Measurements from ENCODE around the gene CXCR6.

Gene CXCR6

GRCh38 chr3:45960289-45960688, 17.0 kb downstream of the CXCR6 start:
- no peak overlapping the region for H3K4me3 ChIP-seq (ENCODE audit: low read depth in 1 of 2, low read length in 2 of 2)
- H3K4me1 ChIP-seq (ENCODE audit: control insufficient read depth in 1 of 2, insufficient read depth in 2 of 2, low read length in 2 of 2) = no peaks in the 10 kb centered on the region
- H3K27me3 ChIP-seq (ENCODE audit: low read depth, low read length) = no peaks in the 10 kb centered on the region
- H3K27ac ChIP-seq (ENCODE audit: low read length) = no peak overlapping the region
- H3K36me3 ChIP-seq (ENCODE audit: control insufficient read depth in 1 of 2, insufficient read depth in 2 of 2, low read length in 2 of 2) = peaks cover 80 to 89% of the 10 kb centered on the region in 2 donors
- no peaks in the 10 kb centered on the region for H3K9me3 ChIP-seq (ENCODE audit: control insufficient read depth in 1 of 2, low read length in 2 of 2)

GRCh38 chr3:45962033-45962432, 18.8 kb downstream of the CXCR6 start:
- H3K9me3 ChIP-seq (ENCODE audit: control insufficient read depth in 1 of 2, low read length in 2 of 2) = no peaks in the 10 kb centered on the region
- H3K27me3 ChIP-seq (ENCODE audit: low read depth, low read length) = no peaks in the 10 kb centered on the region
- no peak overlapping the region for H3K4me3 ChIP-seq (ENCODE audit: low read depth in 1 of 2, low read length in 2 of 2)
- peaks cover 0 to 5% of the 10 kb centered on the region in 2 donors for H3K4me1 ChIP-seq (ENCODE audit: control insufficient read depth in 1 of 2, insufficient read depth in 2 of 2, low read length in 2 of 2)
- H3K36me3 ChIP-seq (ENCODE audit: control insufficient read depth in 1 of 2, insufficient read depth in 2 of 2, low read length in 2 of 2) = peaks cover 84 to 95% of the 10 kb centered on the region in 2 donors
- no peak overlapping the region for H3K27ac ChIP-seq (ENCODE audit: low read length)

- Histone ChIP-seq H3K27me3 (ENCODE audit: low read depth, low read length) (no peaks in the 10 kb centered on the region), H3K4me1 (ENCODE audit: control insufficient read depth in 1 of 2, insufficient read depth in 2 of 2, low read length in 2 of 2) (peaks cover 0 to 9% of the 10 kb centered on the region in 2 donors), H3K36me3 (ENCODE audit: control insufficient read depth in 1 of 2, insufficient read depth in 2 of 2, low read length in 2 of 2) (peaks cover 77 to 89% of the 10 kb centered on the region in 2 donors), H3K27ac (ENCODE audit: low read length) (no peak overlapping the region), H3K9me3 (ENCODE audit: control insufficient read depth in 1 of 2, low read length in 2 of 2) (no peaks in the 10 kb centered on the region), H3K4me3 (ENCODE audit: low read depth in 1 of 2, low read length in 2 of 2) (no peak overlapping the region)
Measured at GRCh38 chr3:45964139-45964538, 20.9 kb downstream of the CXCR6 start.

- peaks cover 70 to 88% of the 10 kb centered on the region in 2 donors for H3K36me3 ChIP-seq (ENCODE audit: control insufficient read depth in 1 of 2, insufficient read depth in 2 of 2, low read length in 2 of 2)
- peaks cover 0 to 9% of the 10 kb centered on the region in 2 donors for H3K4me1 ChIP-seq (ENCODE audit: control insufficient read depth in 1 of 2, insufficient read depth in 2 of 2, low read length in 2 of 2)
- H3K27ac ChIP-seq (ENCODE audit: low read length) = no peak overlapping the region
- H3K9me3 ChIP-seq (ENCODE audit: control insufficient read depth in 1 of 2, low read length in 2 of 2) = no peaks in the 10 kb centered on the region
- H3K4me3 ChIP-seq (ENCODE audit: low read depth in 1 of 2, low read length in 2 of 2) = no peak overlapping the region
- H3K27me3 ChIP-seq (ENCODE audit: low read depth, low read length) = no peaks in the 10 kb centered on the region
Measured at GRCh38 chr3:45965253-45965652, 22.0 kb downstream of the CXCR6 start.

DNA sequence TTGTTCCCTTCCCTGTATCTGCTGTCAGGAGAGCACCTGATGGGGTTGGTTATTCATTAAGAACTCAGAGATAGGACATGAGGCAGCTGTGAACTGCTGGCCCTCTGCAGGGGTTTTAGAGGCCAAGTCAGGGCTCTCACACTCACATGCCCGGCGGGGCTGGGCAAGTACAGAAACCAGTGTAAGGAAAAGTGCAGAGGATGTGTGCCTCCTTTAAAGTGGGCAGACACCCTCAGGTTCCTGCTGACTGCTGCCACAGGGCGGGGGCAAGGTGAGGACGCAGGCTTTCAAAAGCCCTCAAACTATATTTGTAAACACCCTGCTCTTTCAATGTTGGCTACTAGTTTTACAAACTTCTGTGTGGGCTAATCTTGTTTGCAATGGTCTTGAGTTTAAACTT, 22.4 kb downstream of the CXCR6 start:
- Histone ChIP-seq H3K4me1 (ENCODE audit: control insufficient read depth in 1 of 2, insufficient read depth in 2 of 2, low read length in 2 of 2) (peaks cover 0 to 9% of the 10 kb centered on the region in 2 donors), H3K27ac (ENCODE audit: low read length) (no peak overlapping the region), H3K9me3 (ENCODE audit: control insufficient read depth in 1 of 2, low read length in 2 of 2) (no peaks in the 10 kb centered on the region), H3K4me3 (ENCODE audit: low read depth in 1 of 2, low read length in 2 of 2) (no peak overlapping the region), H3K36me3 (ENCODE audit: control insufficient read depth in 1 of 2, insufficient read depth in 2 of 2, low read length in 2 of 2) (peaks cover 66 to 87% of the 10 kb centered on the region in 2 donors), H3K27me3 (ENCODE audit: low read depth, low read length) (no peaks in the 10 kb centered on the region)

GRCh38 chr3:45966371-45966791, 23.1 kb downstream of the CXCR6 start:
- peaks cover 60 to 79% of the 10 kb centered on the region in 2 donors for H3K36me3 ChIP-seq (ENCODE audit: control insufficient read depth in 1 of 2, insufficient read depth in 2 of 2, low read length in 2 of 2)
- H3K27ac ChIP-seq (ENCODE audit: low read length) = no peak overlapping the region
- H3K4me1 ChIP-seq (ENCODE audit: control insufficient read depth in 1 of 2, insufficient read depth in 2 of 2, low read length in 2 of 2) = peaks cover 0 to 9% of the 10 kb centered on the region in 2 donors
- no peaks in the 10 kb centered on the region for H3K27me3 ChIP-seq (ENCODE audit: low read depth, low read length)
- no peak overlapping the region for H3K4me3 ChIP-seq (ENCODE audit: low read depth in 1 of 2, low read length in 2 of 2)
- no peaks in the 10 kb centered on the region for H3K9me3 ChIP-seq (ENCODE audit: control insufficient read depth in 1 of 2, low read length in 2 of 2)

DNA sequence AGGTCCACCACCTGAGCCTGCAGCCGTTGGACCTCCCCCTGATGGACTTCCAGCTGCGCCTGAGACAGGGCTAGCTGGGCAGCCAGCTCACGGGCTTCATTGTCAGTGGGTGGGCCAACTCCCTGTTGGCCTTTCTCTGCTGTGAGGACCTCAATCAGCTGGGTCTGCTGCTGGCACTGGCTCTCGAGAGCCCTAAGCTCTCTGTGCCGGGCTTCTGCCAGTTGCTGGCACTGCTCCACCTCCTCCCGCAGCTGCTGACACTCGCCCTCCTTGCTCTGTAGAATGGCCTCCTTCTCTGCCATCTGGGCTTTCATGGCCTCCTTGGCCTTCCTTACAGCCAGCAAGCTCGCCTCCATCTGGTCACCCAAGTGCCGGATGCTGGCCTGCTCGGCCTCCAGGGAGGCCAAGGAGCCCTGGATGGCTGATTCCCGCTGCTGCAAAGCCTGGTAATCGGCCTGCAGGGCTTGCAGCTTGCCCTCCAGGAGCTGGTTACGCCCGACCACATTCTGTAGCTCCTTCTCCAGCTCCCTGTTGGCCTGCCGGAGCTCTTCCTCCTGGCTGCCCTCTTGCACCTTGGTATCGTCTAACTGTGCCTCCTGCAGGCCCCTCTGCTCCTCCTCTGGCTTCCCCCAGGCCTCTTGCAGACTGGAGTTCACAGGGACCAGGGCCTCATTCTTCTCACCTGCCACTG, 23.8 kb downstream of the CXCR6 start:
- peaks cover 57 to 72% of the 10 kb centered on the region in 2 donors for H3K36me3 ChIP-seq (ENCODE audit: control insufficient read depth in 1 of 2, insufficient read depth in 2 of 2, low read length in 2 of 2)

GRCh38 chr3:45967724-45968123, 24.5 kb downstream of the CXCR6 start:
- no peaks in the 10 kb centered on the region for H3K27me3 ChIP-seq (ENCODE audit: low read depth, low read length)
- H3K27ac ChIP-seq (ENCODE audit: low read length) = no peak overlapping the region
- peaks cover 52 to 71% of the 10 kb centered on the region in 2 donors for H3K36me3 ChIP-seq (ENCODE audit: control insufficient read depth in 1 of 2, insufficient read depth in 2 of 2, low read length in 2 of 2)
- H3K9me3 ChIP-seq (ENCODE audit: control insufficient read depth in 1 of 2, low read length in 2 of 2) = no peaks in the 10 kb centered on the region
- H3K4me1 ChIP-seq (ENCODE audit: control insufficient read depth in 1 of 2, insufficient read depth in 2 of 2, low read length in 2 of 2) = peaks cover 0 to 9% of the 10 kb centered on the region in 2 donors
- no peak overlapping the region for H3K4me3 ChIP-seq (ENCODE audit: low read depth in 1 of 2, low read length in 2 of 2)

More for the DNA sequence above, 23.8 kb downstream of the CXCR6 start:
- Histone ChIP-seq H3K4me3 (ENCODE audit: low read depth in 1 of 2, low read length in 2 of 2) (no peak overlapping the region), H3K27me3 (ENCODE audit: low read depth, low read length) (no peaks in the 10 kb centered on the region), H3K4me1 (ENCODE audit: control insufficient read depth in 1 of 2, insufficient read depth in 2 of 2, low read length in 2 of 2) (peaks cover 0 to 9% of the 10 kb centered on the region in 2 donors), H3K27ac (ENCODE audit: low read length) (no peak overlapping the region), H3K9me3 (ENCODE audit: control insufficient read depth in 1 of 2, low read length in 2 of 2) (no peaks in the 10 kb centered on the region)

GRCh38 chr3:45968149-45968548, 24.9 kb downstream of the CXCR6 start:
- H3K9me3 ChIP-seq (ENCODE audit: control insufficient read depth in 1 of 2, low read length in 2 of 2) = no peaks in the 10 kb centered on the region
- peaks cover 52 to 71% of the 10 kb centered on the region in 2 donors for H3K36me3 ChIP-seq (ENCODE audit: control insufficient read depth in 1 of 2, insufficient read depth in 2 of 2, low read length in 2 of 2)
- H3K4me3 ChIP-seq (ENCODE audit: low read depth in 1 of 2, low read length in 2 of 2) = no peak overlapping the region
- no peaks in the 10 kb centered on the region for H3K27me3 ChIP-seq (ENCODE audit: low read depth, low read length)
- no peak overlapping the region for H3K27ac ChIP-seq (ENCODE audit: low read length)
- peaks cover 0 to 9% of the 10 kb centered on the region in 2 donors for H3K4me1 ChIP-seq (ENCODE audit: control insufficient read depth in 1 of 2, insufficient read depth in 2 of 2, low read length in 2 of 2)

GRCh38 chr3:45968706-45969105, 25.4 kb downstream of the CXCR6 start:
- H3K4me3 ChIP-seq (ENCODE audit: low read depth in 1 of 2, low read length in 2 of 2) = no peak overlapping the region
- no peaks in the 10 kb centered on the region for H3K9me3 ChIP-seq (ENCODE audit: control insufficient read depth in 1 of 2, low read length in 2 of 2)
- H3K27ac ChIP-seq (ENCODE audit: low read length) = no peak overlapping the region
- H3K27me3 ChIP-seq (ENCODE audit: low read depth, low read length) = no peaks in the 10 kb centered on the region
- H3K4me1 ChIP-seq (ENCODE audit: control insufficient read depth in 1 of 2, insufficient read depth in 2 of 2, low read length in 2 of 2) = peaks cover 0 to 9% of the 10 kb centered on the region in 2 donors
- H3K36me3 ChIP-seq (ENCODE audit: control insufficient read depth in 1 of 2, insufficient read depth in 2 of 2, low read length in 2 of 2) = peaks cover 47 to 67% of the 10 kb centered on the region in 2 donors

DNA sequence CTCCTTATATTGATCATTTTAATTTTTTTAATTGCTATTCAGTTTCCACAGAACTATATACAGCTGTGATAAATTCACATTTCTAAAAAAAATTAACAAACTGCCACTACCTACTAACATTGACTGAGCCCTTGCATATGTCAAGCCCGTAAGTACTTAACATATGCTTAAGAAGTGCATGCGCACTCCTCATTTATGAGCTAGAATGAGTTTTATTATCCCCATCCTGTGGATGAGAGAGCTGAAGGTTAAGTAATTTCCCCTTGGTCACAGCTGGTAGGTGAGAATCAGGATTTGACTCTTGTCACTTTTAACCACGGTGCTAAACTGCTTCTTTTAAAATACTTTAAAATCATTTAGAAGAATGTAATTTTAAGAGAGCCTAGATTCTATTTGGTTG, 25.9 kb downstream of the CXCR6 start:
- Histone ChIP-seq H3K36me3 (ENCODE audit: control insufficient read depth in 1 of 2, insufficient read depth in 2 of 2, low read length in 2 of 2) (peaks cover 43 to 63% of the 10 kb centered on the region in 2 donors), H3K4me3 (ENCODE audit: low read depth in 1 of 2, low read length in 2 of 2) (no peak overlapping the region), H3K27me3 (ENCODE audit: low read depth, low read length) (no peaks in the 10 kb centered on the region), H3K4me1 (ENCODE audit: control insufficient read depth in 1 of 2, insufficient read depth in 2 of 2, low read length in 2 of 2) (peaks cover 0 to 9% of the 10 kb centered on the region in 2 donors), H3K9me3 (ENCODE audit: control insufficient read depth in 1 of 2, low read length in 2 of 2) (no peaks in the 10 kb centered on the region), H3K27ac (ENCODE audit: low read length) (no peak overlapping the region)

- H3K36me3 ChIP-seq (ENCODE audit: control insufficient read depth in 1 of 2, insufficient read depth in 2 of 2, low read length in 2 of 2) = peaks cover 44 to 60% of the 10 kb centered on the region in 2 donors
Measured at GRCh38 chr3:45969953-45970352, 26.7 kb downstream of the CXCR6 start.

More at GRCh38 chr3:45969953-45970352, 26.7 kb downstream of the CXCR6 start:
- Histone ChIP-seq H3K4me3 (ENCODE audit: low read depth in 1 of 2, low read length in 2 of 2) (no peak overlapping the region), H3K27me3 (ENCODE audit: low read depth, low read length) (no peaks in the 10 kb centered on the region), H3K9me3 (ENCODE audit: control insufficient read depth in 1 of 2, low read length in 2 of 2) (no peaks in the 10 kb centered on the region), H3K27ac (ENCODE audit: low read length) (no peak overlapping the region), H3K4me1 (ENCODE audit: control insufficient read depth in 1 of 2, insufficient read depth in 2 of 2, low read length in 2 of 2) (peaks cover 0 to 9% of the 10 kb centered on the region in 2 donors)
